GM19438 (cell line): ENCODE measurements around the gene GNAZ.

Source experiments
- ATAC-seq: cut with Tn5 transposase; IDR thresholded peaks from one replicate; pipeline ENCODE4 v1.9.1; 2021; ENCODE audit warnings: low read depth; ENCODE audit not compliant: unreplicated experiment

GNAZ gene

GRCh38 chr22:23090457-23090835 lies 20.1 kb downstream of the GNAZ start:
- no peak for ATAC-seq

DNA sequence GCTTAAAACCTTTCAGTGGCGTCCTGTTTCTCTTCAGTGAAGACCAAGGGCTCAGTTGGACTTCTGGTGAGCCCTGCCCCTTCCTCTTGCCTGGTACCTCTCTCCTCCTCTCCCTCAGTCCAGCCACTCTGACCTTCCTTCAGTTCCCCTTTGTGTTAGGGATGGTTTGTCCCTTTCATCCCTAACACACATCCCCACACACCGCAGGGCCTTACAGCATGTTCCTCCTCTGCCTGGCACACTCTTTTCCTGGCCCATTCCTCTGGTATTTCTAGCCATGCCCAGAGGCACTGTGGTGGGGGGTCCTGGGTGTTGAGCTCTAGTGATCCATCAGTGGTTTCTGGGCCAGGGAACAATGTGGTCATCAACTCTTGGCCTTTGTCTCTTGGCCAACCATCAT lies 21.4 kb downstream of the GNAZ start:
- no peak for ATAC-seq

DNA sequence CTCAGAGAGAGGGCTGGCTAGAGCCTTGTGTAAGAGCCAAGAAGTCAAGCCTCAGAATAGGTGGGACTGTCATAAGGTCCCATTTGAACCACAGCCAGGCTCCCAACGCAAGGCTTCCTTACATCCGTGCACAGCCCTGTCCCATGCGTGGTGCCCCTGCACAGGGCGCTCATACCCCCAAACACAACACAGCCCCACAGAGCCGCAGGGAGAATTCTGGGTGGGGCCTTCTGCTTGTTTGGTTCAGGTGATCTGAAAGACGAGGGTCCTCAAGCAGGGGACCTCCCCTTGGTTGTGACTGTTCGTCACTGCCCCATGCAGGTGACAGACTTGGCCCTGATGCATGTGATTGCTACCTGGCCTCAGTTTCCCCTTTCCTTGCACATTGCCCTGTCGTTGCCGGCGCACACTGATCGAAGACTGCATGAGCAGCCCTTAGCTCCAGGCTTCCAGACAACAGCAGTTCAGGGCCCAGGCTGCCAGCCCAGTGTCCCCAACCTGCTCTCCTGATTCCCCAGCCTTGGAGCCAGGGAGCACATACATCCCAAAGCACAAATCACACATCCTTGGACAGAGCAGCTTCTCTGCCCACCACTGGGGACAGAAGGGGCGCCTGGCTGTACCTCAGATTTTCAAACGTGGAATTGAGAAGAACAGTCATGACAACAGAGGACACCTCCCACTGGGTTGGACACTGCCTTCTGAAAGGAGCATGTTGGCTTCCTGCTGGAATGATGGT lies 22.1 kb downstream of the GNAZ start:
- ATAC-seq, result no peak

GRCh38 chr22:23093051-23093788 lies 22.9 kb downstream of the GNAZ start:
- no peak for ATAC-seq

- no peak for ATAC-seq
Observed at GRCh38 chr22:23094260-23094659, 23.9 kb downstream of the GNAZ start.

DNA sequence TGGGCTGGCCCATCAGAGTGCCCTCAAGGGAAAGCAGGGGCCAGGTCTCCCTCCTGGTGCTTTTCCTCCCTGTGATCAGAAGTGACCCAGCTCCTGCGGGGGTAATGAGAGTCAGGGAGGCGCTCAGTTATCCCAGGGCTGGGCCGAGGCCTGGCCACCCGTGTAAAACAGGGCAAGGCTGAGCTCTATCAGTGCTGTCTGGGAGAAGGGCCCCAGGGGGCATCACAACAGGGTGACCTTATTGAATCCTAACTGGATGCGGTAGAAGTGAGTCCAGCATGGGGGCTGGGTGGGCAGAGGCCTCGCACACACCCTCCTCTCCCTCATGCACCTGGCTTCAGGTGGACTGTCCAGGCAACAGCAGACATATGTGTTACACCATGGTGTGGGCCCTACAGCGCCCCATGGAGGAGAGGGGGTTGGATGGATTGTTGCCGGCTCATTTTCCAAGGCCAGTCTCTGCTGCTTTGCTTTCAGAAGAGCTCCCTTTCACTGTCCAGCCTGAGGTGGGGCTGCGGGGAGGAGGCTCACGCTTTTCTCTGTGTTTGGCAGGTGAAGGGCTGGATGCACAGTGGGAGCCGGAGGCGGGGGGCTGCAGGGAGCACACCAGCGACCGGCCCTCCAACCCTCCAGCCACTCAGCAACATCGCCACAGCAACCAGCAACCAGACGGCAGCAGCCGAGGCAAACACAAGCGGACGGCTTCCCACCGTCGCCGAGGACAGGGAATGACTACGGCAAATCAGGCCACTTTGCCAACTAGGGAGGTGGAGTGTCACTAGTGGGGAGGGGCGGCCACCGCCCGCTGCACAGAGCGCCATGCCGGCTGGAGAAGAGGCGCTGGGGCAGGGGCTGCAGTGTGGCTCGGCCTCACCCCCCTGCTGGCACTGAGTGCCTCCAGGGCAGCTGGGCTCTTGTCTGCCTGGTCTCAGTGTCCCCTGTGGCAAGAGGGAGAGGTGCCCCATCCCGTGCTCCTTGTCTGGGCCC lies 24.7 kb downstream of the GNAZ start:
- ATAC-seq, result no peak

DNA sequence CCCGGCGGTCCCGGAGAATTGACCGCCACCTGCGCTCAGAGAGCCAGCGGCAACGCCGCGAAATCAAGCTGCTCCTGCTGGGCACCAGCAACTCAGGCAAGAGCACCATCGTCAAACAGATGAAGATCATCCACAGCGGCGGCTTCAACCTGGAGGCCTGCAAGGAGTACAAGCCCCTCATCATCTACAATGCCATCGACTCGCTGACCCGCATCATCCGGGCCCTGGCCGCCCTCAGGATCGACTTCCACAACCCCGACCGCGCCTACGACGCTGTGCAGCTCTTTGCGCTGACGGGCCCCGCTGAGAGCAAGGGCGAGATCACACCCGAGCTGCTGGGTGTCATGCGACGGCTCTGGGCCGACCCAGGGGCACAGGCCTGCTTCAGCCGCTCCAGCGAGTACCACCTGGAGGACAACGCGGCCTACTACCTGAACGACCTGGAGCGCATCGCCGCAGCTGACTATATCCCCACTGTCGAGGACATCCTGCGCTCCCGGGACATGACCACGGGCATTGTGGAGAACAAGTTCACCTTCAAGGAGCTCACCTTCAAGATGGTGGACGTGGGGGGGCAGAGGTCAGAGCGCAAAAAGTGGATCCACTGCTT lies 25.5 kb downstream of the GNAZ start:
- ATAC-seq, result no peak

GRCh38 chr22:23097412-23098229 lies 27.3 kb downstream of the GNAZ start:
- no peak for ATAC-seq

GRCh38 chr22:23098230-23098705 lies 27.9 kb downstream of the GNAZ start:
- ATAC-seq, result no peak

- ATAC-seq, result no peak
Observed at GRCh38 chr22:23098718-23099530, 28.6 kb downstream of the GNAZ start.

DNA sequence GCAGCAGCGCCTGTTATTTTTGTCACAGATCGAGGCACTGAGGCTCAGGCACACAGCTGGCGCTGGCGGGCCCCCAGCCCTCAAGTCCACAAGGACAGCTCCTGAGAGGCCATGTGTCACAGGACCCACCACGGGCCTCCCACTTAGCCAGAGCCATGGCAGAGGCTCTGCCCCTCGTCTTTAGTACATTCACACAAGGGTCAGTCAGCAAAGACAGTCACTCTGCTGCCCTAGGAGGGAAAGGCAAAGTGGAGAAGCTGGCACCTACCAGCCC lies 29.1 kb downstream of the GNAZ start:
- no peak for ATAC-seq

DNA sequence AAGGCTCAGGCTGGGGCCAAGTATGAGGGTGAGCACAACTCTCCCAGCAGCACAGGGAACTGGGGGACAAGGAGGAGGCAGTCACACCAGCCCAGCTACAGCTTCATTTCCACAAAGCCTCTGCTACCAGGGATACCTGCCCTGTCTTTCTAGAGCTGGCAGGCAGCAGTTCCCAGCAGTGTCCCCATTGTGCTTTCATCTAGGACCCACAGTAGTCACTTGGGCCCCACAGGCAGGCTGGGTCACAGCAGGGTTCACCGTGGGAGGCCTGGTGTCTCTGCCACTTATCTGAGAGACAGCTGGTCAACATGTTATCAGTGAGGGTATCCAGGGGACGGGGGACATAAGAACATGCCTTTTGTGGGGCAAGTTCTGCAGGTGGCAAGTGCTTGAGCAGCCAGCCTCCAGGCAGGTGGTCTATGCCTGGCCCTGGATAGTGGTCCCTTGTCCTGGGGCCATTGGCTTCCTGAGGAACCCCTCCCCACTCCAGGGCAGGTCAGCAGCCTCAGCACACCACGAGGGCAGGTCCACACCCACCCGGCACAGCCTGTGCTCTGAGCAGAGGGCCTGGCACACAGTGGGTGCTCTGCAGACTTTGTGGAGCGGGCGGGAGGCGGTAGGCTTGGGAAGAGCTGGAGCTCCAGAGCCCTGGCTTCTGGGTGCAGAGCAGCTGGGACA lies 29.9 kb downstream of the GNAZ start:
- ATAC-seq, result no peak

- no peak for ATAC-seq
Observed at GRCh38 chr22:23101524-23101923, 31.2 kb downstream of the GNAZ start.

DNA sequence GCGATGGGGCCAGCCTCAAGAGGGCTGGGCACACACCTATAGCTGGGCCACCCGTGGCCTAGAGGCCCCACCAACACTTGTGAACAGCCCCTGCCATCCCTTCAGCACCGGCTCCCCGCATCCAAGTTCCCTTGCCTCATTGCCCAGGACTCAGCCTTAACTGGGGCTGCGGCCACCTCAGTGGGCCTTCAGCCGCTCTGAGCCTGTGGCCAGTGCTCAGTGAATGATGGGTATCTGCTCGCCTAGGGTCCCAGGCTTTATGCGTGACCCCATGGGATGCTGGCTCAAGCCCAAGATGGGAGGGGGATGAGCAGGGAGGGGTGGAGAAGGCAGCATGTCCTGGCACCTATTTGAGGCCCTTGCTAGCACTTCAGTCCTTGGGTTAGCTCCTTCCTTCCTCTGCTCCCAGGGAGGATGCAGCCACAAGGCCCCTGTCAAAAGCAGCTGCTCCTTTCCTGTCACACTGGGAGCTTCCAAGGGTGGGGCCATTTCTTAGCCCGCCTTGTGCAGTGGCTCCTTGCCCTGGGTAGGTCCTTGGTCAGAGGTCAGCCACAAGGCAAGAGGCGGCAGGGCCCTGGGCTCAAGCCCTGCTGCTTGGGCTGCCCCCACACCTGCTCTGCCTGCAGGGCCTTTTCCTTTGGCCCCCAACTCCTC lies 31.8 kb downstream of the GNAZ start:
- no peak for ATAC-seq

DNA sequence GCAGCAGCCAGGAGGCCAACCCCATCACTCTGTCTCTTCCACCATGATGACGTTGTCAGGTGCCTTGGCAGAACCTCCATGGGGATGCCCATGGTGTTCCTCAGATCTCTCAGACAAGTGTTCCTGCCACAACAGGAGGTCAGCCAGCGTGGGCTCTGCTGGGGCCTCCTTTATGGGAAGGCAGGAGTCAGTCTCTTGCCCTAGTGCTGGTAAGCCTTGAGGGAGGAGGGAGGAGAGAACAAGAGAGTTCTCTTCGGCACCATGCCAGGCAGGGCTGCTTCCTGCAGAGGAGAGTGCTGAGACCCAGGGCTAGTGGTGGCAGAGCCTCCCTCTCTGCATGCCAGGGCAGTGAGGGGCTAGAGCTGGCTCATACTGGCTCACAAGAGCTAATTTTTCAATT lies 32.5 kb downstream of the GNAZ start:
- no peak for ATAC-seq

DNA sequence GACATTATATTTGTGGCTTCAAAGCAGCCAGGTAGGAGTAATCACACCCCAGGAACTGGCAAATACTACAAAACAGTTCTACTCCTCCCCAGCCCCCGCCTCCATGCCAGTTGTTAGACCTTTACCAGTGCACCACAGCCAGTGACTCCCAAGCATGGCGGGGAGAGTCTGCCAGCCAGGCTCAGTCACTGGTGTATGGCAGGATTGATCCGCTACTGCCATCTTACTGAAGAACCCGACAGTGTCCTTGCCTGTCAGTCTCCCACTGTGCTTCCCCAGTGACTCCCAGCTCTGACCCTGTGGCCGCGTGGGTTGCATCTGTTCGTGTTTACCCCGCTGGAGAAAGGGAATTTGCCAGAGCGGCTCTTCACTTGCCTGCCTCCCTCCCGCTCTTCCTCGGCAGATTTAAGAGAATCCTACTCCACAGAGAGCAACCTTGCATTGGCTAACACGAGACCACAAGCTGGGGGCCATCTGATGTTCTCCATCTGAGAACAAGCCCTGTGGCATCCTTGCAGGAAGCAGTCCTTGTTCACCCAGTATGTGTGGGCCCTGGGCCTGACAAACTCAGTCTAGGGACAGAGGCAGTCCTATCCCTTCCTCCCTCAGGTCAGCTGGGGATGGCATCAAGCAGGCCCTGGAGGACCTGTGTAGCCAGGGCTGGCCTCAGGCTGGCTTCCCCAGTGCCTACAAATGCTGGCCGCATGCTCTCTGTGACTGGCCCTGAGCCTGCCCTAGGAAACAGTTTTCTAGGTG lies 33.1 kb downstream of the GNAZ start:
- ATAC-seq, result no peak

GRCh38 chr22:23104187-23104971 lies 34.1 kb downstream of the GNAZ start:
- ATAC-seq, result no peak
